Right kidney (tissue), 1 donor: ENCODE results near the gene SEC63.

Source experiments
- DNase-seq: peaks from one replicate; pipeline ENCODE4 v3.0.0-alpha.2; 2016

SEC63 gene

DNA sequence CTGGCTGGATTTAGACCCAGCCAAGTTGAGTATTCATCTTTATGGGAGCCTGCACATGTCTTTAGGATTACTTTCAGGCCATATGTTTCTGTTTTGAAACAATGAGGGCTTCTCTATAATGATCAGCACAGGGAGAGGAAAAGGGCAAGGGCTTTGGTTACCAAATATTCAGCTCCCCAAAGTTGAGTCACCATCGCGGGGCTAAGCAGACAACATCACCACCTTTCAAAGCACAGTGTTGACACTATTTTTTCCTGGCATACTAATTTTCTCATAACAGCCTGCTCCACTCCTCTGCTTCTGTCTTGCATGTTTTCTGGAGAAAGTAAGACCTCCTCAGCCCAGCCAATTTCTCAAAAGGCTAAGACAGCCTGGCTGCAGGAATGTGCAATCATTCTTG lies 138.8 kb downstream of the SEC63 start:
- DNase-seq: no peak

DNA sequence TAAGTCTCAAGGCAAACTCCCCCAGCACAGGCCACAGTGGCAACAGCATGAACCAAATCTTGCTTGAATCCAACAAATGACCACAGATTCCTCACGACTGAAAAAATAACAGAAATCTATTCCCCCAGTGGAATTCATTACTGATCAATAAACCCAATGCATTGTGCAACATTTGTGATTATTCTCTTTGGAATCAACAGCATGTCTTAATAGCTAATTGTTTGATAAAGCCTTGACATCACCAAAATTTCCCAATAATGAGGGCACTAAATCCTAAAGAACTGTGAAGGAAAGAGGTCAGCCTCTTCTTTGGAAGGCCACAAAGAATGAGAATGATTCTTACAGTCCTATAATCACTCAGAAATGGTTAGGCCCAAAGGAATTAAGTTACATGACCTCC lies 139.7 kb downstream of the SEC63 start:
- DNase-seq: no peak

DNA sequence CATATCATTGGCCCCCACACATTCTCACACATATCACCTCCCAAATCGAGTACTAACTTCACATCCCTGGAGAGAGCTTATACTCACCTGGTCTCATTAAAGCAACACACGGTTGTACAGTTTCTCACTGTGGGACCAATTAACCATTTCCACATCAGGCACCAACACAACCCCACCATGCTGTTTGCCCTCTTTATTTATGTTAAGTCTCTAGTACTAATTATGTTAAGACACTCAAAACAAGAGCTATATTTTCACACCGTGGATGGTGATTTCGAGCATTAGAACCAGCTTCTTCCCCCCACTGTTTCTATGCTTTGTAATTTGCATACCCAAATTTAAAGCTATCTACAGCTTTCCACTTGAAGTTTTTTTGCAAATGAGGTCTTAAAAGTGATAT lies 140.2 kb downstream of the SEC63 start:
- no peak for DNase-seq
